Epithelial cell of proximal tubule (primary cell): ENCODE results near the gene C13orf42. TPM values are rescaled to one million over a fixed set of nuclear protein-coding genes. Genes with fewer than 3 reads are reported as not detected.

Experiments used
- DNase-seq: peaks from one replicate; pipeline ENCODE4 v3.0.0-alpha.2; 2011; ENCODE audit warnings: low read depth
- H3K4me3 ChIP-seq: 2 replicates; pipeline ENCODE4 v1.5.1; 2011; ENCODE audit warnings: low read depth, mild to moderate bottlenecking, low read length
- total RNA-seq: library from RNA; depleted of rRNA; stranded (reverse); fragments of >200 nt; gene quantifications from 2 replicates; pipeline ENCODE4 v1.2.3, GENCODE V29; 2015
- TF ChIP-seq, protein P1 (sequence below): conservative IDR thresholded peaks from 2 replicates; pipeline ENCODE4 v1.5.1; 2012; ENCODE audit warnings: low read depth, mild to moderate bottlenecking, low read length

C13orf42 gene
- not detected in 2 replicates for total RNA-seq

DNA sequence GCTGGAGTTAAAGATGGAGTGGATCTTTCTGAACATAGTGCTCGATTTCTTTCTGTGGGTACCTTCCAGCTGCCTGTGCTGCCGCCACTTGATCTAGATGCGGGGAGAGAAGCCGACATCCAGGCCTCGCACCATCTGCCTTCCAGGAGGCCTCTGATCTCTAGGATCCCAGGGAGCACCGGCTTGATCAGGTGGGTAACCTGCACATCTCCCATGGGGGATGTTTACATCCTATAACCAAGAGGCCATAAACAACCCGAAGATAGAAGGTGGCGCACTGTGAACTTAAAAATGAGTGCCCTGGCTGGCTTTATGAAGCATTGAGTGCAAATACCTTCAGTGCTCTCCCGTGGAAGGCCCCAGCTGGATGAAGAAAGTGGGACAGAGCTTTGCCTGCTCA is at the start of gene C13orf42:
Gene C13orf42 (minus strand): TSS at position 101 of the 400 bp plus-strand sequence. CDS start 65 bp downstream, at position 36.
- no peak for DNase-seq
- TF ChIP-seq, protein P1, sequence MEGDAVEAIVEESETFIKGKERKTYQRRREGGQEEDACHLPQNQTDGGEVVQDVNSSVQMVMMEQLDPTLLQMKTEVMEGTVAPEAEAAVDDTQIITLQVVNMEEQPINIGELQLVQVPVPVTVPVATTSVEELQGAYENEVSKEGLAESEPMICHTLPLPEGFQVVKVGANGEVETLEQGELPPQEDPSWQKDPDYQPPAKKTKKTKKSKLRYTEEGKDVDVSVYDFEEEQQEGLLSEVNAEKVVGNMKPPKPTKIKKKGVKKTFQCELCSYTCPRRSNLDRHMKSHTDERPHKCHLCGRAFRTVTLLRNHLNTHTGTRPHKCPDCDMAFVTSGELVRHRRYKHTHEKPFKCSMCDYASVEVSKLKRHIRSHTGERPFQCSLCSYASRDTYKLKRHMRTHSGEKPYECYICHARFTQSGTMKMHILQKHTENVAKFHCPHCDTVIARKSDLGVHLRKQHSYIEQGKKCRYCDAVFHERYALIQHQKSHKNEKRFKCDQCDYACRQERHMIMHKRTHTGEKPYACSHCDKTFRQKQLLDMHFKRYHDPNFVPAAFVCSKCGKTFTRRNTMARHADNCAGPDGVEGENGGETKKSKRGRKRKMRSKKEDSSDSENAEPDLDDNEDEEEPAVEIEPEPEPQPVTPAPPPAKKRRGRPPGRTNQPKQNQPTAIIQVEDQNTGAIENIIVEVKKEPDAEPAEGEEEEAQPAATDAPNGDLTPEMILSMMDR: no peak

DNA sequence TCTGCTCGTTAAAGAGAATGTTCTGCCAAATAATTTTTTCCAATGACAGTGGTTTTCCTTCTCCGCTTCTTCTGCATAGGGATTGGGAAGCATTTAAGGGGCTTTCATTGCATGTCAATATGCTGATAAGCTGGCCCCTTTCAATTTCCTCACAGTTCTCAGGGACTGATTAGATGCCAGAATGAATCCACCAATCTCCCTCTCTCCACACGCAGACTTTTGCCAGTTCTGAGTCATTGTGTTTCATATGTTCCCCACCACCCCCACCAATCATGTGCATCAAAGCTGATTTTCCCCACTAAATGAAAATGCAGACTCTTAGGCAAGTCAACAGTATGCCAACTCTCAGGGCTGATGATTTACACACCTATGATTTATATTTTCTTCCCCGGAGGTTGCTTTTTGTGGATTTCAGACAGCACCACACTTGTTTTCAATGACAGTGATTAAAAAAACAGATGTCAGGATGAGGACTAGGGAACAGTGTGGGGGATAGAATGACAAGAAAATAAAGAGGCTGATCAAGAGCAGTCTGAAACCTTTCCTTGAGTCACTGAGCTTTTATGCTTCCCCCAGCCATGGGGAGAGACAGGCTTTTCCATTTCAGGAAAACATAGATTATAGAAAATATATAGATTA is 47.9 kb upstream of the C13orf42 start:
- no peak for DNase-seq
- TF ChIP-seq, protein P1: no peak

More for the DNA sequence above, at the start of gene C13orf42:
- no peak within 1 kb of the TSS for H3K4me3 ChIP-seq

DNA sequence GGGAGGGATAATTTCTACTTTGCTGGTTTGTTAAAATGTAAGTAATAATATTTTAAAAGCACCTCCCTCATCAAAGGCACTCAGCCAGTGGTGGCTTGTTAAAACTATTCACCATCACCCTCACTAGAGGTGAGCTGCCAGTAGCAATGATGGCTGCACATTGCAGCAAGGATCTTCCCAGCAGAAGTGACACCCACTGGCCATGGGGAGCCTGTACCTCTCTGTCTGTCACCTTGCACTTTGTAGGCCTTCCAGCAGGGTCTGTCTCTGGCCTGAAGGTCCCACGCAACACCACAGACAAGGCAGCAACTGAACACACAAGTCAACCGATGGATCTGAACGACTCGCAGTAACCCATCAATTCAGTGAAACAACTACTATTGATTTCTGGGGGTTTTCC is 47.3 kb upstream of the C13orf42 start:
- DNase-seq: no peak
- TF ChIP-seq, protein P1: no peak
- no peak overlapping the region for H3K4me3 ChIP-seq

More for the DNA sequence above, 47.9 kb upstream of the C13orf42 start:
- no peak overlapping the region for H3K4me3 ChIP-seq

DNA sequence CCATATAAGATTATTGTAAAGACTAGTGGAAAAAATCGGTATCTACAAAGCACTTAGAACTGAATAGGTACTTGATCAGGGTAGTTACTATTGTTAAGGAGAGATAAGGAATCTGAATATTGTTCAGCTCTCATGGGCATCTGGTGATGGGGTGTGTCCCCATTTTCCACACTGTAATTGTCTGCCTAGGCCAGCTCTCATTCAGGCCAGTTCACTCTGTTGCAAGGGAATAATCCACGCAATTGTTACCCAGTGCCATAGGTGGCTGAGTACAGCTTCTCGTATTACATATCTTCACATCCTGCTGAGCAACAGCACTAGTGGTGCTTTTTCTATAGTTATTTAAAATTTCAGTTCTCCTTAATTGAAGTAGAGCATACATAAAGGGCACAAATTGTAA is 45.6 kb upstream of the C13orf42 start:
- TF ChIP-seq, protein P1: no peak
- H3K4me3 ChIP-seq: no peak overlapping the region
- DNase-seq: no peak

DNA sequence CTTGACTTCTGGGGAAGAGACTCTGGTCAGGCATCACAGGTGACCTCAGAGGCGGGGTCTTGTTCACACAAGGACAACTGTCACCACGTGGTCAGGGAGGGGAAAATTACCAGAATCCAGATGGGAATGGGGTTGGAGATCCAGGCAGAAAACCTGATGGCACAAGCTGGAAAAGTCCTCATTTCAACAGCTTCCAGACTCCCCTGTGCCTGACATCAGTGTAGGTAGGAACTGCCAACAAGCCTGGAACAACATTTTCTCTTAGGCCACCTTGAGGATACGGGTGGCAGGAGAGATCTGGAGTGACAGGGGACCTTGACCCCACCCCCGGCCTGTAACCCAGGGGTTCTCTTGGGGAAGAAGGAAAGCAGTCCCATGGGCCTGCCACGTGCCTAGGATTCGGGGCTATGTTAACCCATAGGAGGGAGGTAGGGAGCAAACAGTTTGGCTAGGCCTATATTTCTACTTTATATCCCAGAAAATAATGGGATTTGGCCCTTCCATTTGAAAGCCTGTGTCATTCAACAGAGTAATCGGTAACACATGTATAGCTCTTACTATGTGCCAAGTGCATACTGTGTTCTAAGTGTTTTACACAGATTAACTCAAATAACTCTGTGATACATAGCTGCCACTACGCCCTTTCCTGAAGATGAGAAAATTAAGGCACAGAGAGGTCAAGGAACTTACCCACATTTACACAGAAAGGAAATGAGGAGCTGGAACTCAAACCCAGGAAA is 44.9 kb upstream of the C13orf42 start:
- DNase-seq: no peak
- H3K4me3 ChIP-seq: no peak overlapping the region
- TF ChIP-seq, protein P1: no peak

DNA sequence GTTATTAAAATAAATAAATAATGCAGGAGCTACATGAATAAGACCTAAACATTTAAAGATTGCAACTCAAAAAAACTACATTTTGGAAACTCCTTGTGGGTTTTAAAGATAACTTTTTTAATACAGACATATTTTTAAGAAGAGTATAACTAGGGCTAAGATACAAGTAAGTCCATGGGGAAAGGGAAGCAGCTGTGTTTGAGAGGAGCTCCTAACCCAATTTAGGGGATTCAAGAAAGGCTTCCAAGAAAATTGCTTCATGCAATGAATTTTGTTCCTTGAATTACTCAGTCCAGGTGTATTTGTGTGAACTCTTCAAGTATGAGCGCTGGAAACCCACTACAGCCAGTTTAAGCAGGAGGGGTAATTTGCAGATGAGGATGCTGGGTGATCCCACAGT is 44.1 kb upstream of the C13orf42 start:
- DNase-seq: no peak
- TF ChIP-seq, protein P1: no peak
- no peak overlapping the region for H3K4me3 ChIP-seq
